PC-3 (cell line): ENCODE results near the gene FAM171A1.

Experiments
- EZH2 ChIP-seq: fragments of 300-600 bp; sonication (generic); IDR thresholded peaks from one replicate; pipeline ENCODE4 v1.6.1; 2017; ENCODE audit warnings: antibody characterized with exemption, mild to moderate bottlenecking, low read length; ENCODE audit not compliant: unreplicated experiment
- TF ChIP-seq, protein P1 (sequence below): fragments of 300-600 bp; sonication (generic); conservative IDR thresholded peaks from 2 replicates; pipeline ENCODE4 v1.5.1; 2017; ENCODE audit warnings: antibody characterized with exemption, low read depth, mild to moderate bottlenecking, low read length

DNA sequence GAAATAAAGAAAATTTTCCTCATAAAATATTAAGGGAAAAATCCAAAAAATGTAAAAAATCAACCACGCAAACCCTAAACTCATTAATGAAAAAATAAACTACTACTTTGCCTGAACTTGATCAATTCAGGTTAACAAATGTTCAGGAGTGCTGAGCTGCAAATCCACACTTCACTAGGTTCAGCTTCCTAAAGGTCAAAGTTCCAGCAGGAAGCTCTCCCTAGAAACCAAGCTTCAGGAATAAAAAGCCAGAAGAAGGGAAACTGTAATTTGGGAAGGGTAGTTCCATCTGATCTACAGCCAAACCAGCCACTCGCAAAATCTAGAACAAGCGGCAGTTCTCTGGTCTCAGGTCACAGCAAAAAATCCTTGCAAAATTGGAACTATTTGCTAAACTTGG lies 194.8 kb downstream of the FAM171A1 start:
- TF ChIP-seq, protein P1, sequence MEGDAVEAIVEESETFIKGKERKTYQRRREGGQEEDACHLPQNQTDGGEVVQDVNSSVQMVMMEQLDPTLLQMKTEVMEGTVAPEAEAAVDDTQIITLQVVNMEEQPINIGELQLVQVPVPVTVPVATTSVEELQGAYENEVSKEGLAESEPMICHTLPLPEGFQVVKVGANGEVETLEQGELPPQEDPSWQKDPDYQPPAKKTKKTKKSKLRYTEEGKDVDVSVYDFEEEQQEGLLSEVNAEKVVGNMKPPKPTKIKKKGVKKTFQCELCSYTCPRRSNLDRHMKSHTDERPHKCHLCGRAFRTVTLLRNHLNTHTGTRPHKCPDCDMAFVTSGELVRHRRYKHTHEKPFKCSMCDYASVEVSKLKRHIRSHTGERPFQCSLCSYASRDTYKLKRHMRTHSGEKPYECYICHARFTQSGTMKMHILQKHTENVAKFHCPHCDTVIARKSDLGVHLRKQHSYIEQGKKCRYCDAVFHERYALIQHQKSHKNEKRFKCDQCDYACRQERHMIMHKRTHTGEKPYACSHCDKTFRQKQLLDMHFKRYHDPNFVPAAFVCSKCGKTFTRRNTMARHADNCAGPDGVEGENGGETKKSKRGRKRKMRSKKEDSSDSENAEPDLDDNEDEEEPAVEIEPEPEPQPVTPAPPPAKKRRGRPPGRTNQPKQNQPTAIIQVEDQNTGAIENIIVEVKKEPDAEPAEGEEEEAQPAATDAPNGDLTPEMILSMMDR: no peak
- TF ChIP-seq EZH2: no peak
